Type B pancreatic cell (in vitro differentiated cells): ENCODE data around the gene SPTSSB. TPM values are rescaled to one million over a fixed set of nuclear protein-coding genes. Genes with fewer than 3 reads are reported as not detected.

Experiments
- DNase-seq: peaks from one replicate; pipeline ENCODE4 v3.0.0; 2021; ENCODE audit warnings: mixed read lengths; ENCODE audit not compliant: unreplicated experiment; ENCODE audit errors: extremely low spot score
- H3K27ac Mint-ChIP-seq: 2 replicates; pipeline ENCODE4 v1.8.0; 2021; ENCODE audit warnings: mild to moderate bottlenecking, mixed read lengths
- H3K27me3 Mint-ChIP-seq: 2 replicates; pipeline ENCODE4 v1.8.0; 2021; ENCODE audit warnings: mixed read lengths
- H3K36me3 Mint-ChIP-seq: 2 replicates; pipeline ENCODE4 v1.8.0; 2021; ENCODE audit warnings: mixed read lengths
- H3K4me1 Mint-ChIP-seq: one replicate; pipeline ENCODE4 v1.8.0; 2021; ENCODE audit warnings: mixed read lengths; ENCODE audit not compliant: unreplicated experiment
- H3K4me3 Mint-ChIP-seq: 2 replicates; pipeline ENCODE4 v1.8.0; 2021; ENCODE audit warnings: mild to moderate bottlenecking, mixed read lengths
- H3K9me3 Mint-ChIP-seq: 2 replicates; pipeline ENCODE4 v1.8.0; 2021; ENCODE audit warnings: mixed read lengths
- total RNA-seq: library from RNA; stranded (reverse); gene quantifications from 2 replicates; pipeline ENCODE4 v1.2.1, GENCODE V29; 2021; ENCODE audit warnings: low replicate concordance
- TF ChIP-seq, protein P1 (sequence below): fragments of 200-600 bp; sonication (generic); conservative IDR thresholded peaks from 2 replicates; pipeline ENCODE4 v1.5.0; 2021; ENCODE audit warnings: antibody characterized with exemption, mild to moderate bottlenecking

The SPTSSB gene
- total RNA-seq, 1 donor from 2014 or later, result 28.8 TPM

DNA sequence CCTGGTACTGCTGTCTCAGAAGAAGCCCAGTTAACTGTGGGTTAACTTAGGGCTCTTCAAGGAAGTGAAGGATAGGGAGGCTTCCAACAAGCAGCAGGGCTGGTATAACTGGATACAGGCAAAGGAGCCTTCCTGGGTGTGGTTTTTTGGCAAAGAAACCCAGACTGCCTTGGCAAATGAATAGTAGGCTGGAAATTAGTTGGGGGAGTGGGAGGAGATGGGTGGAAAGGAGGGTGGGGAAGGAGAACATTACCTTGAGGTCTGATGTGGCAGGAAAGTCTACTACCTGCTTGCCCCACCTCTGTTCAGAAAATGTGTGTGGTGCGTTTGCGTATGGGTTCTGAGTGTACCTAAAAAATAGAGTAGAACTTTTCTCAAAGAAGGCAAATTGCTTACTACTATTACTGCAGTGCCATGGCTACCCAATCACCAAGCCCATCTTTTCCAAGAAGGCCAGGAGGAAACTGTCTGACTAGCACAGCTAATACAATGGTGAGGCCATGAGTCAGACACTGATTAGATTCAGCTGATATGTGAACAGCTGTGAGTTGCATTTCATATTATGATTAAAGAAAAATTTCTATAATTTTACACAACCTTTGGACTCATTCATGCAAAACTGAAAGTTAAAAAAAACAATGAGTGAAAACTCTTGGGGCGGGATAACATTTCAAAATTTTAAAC is 55.2 kb downstream of the SPTSSB start:
- Mint-ChIP-seq H3K9me3 (peaks cover 8% of the 10 kb centered on the region), H3K36me3 (no peaks in the 10 kb centered on the region), H3K27ac (peak overlapping the region; percentile 69), H3K4me3 (no peak overlapping the region), H3K27me3 (no peaks in the 10 kb centered on the region), H3K4me1 (peaks cover 5% of the 10 kb centered on the region)
- no peak for DNase-seq
- TF ChIP-seq, protein P1, sequence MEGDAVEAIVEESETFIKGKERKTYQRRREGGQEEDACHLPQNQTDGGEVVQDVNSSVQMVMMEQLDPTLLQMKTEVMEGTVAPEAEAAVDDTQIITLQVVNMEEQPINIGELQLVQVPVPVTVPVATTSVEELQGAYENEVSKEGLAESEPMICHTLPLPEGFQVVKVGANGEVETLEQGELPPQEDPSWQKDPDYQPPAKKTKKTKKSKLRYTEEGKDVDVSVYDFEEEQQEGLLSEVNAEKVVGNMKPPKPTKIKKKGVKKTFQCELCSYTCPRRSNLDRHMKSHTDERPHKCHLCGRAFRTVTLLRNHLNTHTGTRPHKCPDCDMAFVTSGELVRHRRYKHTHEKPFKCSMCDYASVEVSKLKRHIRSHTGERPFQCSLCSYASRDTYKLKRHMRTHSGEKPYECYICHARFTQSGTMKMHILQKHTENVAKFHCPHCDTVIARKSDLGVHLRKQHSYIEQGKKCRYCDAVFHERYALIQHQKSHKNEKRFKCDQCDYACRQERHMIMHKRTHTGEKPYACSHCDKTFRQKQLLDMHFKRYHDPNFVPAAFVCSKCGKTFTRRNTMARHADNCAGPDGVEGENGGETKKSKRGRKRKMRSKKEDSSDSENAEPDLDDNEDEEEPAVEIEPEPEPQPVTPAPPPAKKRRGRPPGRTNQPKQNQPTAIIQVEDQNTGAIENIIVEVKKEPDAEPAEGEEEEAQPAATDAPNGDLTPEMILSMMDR, result no peak

DNA sequence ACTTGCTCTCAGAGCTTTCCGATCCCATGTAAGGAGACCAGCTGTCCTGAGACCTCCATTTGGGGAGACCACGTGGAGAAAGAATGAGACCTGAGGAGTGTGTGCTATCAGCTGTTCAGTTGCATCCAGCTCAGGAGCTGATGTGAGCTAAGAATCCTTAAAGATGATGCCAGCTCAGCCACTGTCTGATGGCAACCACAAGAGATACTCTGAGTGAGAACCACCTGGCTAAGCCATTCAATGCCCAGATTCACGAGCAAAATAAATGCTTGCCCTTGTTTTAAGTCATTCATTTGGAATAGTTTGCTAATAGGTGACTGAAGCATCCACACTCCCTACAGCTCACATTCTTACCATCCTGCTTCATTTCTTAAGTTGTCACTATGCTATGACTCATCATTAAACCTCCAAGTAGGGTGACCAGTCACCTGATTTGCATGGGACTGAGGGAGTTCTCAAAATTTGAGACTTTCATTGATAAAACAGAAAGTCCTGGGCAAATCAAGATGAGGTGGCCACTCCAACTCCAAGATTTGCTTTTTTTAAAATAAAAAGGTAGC is 56.4 kb downstream of the SPTSSB start:
- H3K4me3 Mint-ChIP-seq, result no peak overlapping the region
- peaks cover 5% of the 10 kb centered on the region for H3K4me1 Mint-ChIP-seq
- peak overlapping the region; percentile 69 for H3K27ac Mint-ChIP-seq
- peaks cover 11% of the 10 kb centered on the region for H3K9me3 Mint-ChIP-seq
- DNase-seq, result no peak
- H3K36me3 Mint-ChIP-seq, result no peaks in the 10 kb centered on the region
- TF ChIP-seq, protein P1, result no peak
- no peaks in the 10 kb centered on the region for H3K27me3 Mint-ChIP-seq

DNA sequence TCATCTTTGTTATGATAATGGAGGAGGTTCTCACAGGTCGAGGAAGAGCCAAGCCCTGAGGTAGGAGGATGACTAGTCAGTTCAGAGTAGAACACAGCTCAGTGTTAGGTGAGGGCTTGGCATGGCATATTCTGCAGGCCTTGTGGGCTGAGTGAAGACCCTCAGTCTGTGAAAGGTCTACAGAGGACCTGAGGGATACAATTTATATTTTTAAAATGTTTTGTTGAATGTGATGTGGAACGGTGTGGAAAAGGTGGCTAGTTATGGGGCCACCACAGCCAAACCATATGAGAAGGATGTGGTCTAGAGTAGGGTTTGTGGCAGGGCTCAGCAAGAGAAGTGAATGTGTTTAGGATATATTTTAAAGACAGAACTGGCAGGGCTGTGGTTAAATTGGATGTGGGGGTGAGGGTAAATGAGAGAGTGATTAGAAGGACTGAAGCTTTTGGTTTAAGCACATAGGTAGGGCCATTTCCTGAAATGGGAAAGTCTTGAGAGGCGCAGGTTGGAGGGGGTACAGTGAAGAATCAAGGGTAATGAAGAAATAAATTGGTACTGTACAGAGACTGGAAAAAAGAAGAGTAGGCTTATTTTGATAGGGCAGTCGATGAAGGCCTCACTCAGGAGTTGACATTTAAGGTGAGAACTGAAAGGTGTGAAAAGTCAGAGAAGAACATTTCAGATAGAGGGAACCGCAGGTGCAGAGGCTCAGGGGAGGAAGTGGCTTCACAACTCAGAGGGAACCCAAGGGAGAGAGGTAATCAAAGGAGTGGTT is 60.5 kb downstream of the SPTSSB start:
- TF ChIP-seq, protein P1, result no peak
- Mint-ChIP-seq H3K4me1 (peaks cover under 1% of the 10 kb centered on the region), H3K4me3 (no peak overlapping the region), H3K27me3 (no peaks in the 10 kb centered on the region), H3K9me3 (peaks cover 15% of the 10 kb centered on the region), H3K27ac (no peak overlapping the region), H3K36me3 (no peaks in the 10 kb centered on the region)
- no peak for DNase-seq

GRCh38 chr3:161305095-161305991 is 66.0 kb downstream of the SPTSSB start:
- no peaks in the 10 kb centered on the region for H3K36me3 Mint-ChIP-seq
- TF ChIP-seq, protein P1, result peak; percentile 80
- no peaks in the 10 kb centered on the region for H3K4me1 Mint-ChIP-seq

DNA sequence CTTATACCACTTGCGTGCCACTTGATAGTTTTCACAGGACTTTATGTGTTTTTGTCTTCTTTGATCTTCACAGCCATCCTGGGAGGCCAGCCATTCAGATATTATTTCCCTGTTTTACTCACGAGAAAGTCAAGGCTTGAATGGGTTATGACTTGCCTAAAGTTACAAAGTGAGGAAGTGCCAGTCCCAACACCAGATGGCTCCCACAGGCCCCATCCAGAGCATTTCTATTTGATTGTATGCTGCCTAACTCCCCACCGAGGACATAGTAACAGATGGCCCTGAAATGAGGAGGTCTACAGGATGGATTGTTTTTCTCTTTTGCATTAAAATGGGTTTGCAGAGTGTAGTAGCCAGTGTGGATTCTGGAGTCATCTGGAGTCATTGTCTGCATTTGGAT is 74.5 kb downstream of the SPTSSB start:
- DNase-seq, result no peak
- TF ChIP-seq, protein P1, result no peak
- Mint-ChIP-seq H3K4me3 (no peak overlapping the region), H3K36me3 (peaks cover 10% of the 10 kb centered on the region), H3K27ac (no peak overlapping the region), H3K4me1 (no peaks in the 10 kb centered on the region), H3K27me3 (no peaks in the 10 kb centered on the region), H3K9me3 (peaks cover 11% of the 10 kb centered on the region)

More at GRCh38 chr3:161305095-161305991, 66.0 kb downstream of the SPTSSB start:
- Mint-ChIP-seq H3K9me3 (peaks cover 10% of the 10 kb centered on the region), H3K27me3 (no peaks in the 10 kb centered on the region), H3K27ac (no peak overlapping the region), H3K4me3 (no peak overlapping the region)
- DNase-seq, result no peak
